Middle frontal gyrus (tissue), 1 donor: Measurements from ENCODE around the gene LRMDA.

ENCODE experiments used
- DNase-seq: peaks from one replicate; pipeline ENCODE4 v3.0.0-alpha.2; 2015; ENCODE audit warnings: low spot score; ENCODE audit errors: extremely low spot score

LRMDA gene

DNA sequence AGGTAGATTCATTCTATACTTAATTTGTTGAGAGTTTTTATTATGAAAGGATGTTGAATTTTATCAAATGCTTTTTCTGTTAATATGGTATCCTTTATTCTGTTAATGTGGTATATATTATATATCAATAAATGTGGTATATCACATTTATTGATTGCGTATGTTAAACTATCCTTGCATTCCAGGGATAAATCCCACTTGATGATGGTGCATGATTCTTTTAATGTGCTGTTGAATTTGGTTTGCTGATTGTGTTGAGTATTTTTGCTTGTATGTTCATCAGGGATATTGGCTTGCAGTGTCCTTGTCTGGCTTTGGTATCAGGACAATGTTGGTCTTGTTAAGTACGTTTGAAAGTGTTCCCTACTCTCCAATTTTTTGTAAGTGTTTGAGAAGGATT lies 11.9 kb downstream of the LRMDA start:
- no peak for DNase-seq

DNA sequence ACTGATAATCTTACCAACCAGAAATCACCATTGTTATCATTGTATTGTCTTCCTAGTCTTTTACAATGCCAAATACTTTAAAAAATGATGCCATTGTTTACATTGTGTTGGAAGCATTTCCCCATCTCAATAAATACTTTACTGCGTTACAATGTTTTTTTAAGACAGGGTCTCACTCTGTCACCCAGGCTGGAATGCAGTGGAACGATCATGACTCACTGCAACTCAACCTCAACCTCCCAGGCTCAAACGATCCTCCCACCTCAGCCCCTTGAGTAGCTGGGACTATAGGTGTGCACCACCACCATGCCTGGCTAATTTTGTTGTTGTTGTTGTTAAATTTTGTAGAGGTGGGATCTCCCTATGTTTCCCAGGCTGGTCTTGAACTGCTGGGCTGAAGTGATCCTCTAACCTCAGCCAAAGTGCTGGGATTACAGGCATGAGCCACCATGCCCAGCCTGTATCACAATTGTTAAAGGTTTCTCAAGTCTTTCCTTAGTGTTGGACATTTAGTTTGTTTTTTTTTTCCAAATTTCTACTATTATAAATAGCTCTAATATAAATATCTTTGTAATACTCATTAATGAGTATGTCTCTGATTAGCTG lies 13.5 kb downstream of the LRMDA start:
- no peak for DNase-seq

DNA sequence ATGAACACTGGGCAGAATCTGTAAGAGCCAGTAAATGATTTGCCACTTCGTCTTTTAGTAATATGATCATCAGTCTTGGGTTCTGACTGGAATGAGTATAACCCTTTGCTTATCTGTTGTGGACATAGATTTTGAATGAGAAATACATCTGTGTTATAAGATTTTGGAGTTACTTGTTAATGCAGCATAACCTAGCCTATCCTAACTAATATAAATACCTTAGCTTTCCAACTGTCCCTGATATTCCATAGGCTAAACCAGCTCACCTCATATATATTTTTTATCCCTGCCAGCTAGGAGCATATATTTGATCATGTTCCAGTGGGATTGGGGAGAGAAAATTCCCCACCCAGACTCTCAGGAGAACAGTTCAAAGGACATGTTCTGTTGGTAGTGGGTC lies 15.1 kb downstream of the LRMDA start:
- no peak for DNase-seq

DNA sequence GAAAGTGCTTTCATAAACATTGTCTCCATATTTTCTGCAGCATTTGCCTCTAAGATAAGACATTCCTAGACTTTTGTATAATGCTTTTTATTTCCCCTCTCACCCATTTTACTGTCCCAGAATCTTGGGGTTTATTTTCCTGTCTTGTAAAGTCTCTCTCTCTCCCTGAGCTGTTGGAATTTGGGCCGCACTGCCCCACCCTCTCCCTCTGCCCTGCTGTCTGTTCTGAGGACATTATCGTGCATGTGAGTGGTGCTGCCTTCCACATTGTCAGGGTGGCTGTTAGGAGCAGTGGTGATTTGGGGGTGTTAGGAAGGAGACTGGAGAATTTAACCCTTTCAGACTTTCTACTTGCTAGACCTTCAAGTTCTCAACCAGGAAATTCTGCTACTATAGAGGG lies 16.7 kb downstream of the LRMDA start:
- DNase-seq: no peak

DNA sequence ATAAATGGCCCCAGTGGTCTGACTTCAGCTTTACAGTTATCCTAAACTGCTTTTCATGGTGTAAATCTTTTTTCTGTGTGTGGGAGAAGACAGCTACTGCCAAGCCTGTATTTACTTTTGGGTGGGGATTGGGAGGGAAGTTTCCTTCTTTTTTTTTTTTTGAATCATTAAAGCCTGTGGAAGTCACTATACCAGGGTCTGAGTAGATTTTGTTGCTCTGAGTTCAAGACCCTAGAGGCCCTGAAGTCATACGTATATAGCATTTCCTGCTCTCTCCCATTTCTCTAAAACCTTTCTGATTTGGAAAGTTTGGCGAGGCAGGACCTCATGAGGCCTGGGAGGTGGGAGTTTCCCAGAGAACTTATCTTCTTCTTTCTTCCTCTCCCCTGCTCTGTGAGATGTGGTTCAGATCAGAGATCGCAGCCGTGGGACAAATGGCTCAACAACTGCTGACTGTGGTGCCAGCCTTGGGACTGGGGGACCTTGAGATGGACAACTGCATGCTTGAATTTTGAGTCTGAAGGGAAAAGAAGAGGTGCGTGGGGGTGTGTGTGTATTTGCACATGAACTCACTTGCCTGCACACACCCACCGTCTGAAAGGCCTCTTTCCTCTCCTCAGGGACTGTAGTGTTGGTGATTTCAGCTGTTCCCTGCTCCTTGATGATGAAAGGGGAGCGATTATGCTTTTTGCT lies 18.1 kb downstream of the LRMDA start:
- DNase-seq: no peak

DNA sequence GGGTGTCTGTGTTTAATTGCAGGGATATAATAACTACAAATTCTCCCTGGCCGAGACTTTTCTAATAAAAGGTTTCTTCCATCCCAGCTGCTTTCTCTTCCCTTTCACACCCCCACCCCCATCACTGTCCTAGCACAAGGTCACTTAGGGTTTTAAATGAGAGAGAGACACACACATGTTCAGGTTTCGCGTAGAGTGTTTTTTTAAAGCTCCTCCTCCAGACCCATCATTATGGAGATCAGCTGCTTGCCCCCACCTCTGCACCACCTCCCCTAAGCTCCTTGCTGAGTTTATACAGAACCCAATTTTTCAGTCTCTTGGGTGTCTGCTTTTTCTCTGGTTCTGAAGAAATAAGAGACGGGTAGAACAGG lies 18.6 kb downstream of the LRMDA start:
- DNase-seq: no peak

DNA sequence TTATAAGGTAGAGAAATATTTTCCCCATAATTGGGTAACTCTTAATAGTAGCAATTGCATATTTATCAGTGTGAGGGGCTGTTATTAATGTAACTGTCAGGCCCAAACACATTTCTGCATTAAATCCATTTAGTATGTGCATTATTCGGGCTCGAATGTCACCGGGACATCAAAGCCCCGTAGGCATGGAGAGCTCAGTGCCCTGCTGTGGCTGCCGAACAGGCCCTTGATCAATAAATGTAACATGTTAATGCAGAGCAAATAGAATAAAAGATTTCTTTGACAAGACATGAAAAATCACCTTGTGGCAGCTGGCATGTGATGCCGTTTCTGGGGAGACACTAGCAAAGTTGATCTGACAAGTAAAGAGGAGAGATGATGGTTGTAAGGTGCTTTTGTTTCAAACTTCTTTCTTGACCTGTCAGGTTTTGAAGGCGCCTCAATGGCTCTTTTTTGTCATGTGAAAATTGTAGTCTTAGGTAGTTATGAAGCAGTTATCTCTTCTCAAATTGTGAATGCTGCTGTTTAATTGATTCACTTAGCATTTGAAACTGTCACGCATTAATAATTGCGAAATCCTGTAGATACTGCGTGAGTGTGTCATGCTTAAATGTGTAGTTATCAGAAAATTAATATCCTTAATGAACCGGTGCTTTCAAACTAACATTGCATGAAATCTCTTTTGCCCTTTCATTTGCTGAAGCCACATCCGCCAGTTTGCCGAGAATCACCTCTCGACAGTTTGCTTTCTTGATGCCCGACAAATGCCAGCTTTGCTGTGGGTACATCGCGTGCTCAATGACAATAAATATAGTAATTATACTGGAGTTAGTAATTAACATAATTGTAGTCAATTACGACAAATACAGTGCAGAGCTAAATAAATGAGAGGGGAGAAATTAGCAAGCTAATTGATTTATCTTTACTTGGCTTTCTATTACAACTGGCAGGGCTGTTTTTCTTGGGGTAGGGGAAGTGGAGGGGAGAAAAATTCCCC lies 19.5 kb downstream of the LRMDA start:
- no peak for DNase-seq

DNA sequence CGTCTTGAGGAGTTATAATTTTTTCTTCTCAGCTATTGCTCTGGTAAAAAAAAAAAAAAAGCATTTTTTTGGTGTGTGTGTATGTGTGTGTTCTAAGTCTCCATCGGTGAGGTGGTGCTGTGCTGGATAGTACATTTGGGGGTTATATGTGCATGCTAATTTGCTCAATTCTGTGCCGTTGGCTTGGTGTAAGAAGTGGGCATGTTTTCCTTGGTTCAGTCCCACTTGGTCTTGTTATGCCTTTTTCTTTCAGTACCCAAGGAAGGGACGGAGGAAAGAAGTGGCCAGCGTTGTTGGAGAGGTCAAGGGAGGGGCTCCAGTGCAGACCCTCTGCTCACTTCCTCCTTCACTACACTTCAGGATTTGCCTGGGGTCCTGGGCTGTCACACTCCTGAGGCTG lies 20.4 kb downstream of the LRMDA start:
- DNase-seq: no peak

DNA sequence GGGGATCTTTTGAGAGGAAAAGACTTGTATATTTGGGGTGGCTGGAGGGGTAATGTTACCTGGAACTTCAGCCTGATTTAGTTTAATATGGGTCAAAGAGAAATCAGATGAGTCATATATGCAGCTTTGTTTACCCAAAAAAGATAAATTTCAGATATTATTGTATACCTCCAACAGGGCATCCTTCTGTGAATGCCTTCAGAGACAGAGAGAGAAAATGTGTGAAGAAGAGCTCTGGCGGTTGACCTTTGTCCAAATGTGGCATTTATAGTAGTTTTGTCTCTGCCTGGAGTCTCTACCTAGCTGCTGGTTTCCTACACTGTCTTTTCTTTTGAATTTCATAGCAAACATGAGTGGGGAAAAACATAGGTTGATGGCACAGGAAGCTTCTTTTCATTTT lies 21.6 kb downstream of the LRMDA start:
- no peak for DNase-seq

DNA sequence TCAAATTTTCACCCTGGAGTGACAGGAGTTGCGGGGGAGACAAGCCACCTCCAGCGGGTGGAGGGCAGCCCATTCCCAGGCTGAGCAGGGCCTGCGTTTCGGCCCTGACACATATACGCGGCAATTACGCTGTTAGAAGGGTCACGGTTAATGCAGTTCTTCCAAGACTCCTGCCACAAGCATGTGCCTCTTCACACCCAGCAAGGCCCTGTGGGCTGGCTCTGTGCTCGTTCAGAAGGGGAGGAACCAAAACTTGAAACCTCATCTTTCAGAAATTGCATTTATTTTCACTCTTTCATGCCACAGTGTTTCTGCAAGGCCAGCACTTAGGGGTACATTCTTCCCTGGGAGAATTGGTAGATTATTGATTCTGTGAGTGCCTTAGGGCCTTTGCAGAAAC lies 24.7 kb downstream of the LRMDA start:
- DNase-seq: no peak

DNA sequence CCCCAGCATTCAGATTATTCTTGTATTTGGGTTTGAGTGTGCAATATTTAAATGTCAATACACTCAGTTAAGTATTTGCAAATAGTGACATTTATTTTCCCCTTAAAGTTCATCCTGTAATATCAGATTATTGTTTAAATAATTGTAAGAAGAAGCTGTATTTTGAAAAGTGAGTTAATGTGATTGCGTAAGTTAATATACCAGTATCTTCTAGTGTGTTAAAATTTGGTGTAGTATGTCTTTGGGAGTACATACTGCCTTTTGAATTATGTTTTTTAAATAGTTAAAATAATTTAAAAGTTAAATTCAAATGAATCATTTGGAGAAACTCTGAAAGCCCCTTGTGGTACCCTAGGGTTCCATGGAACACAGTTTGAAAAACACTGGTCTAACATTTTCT lies 28.6 kb downstream of the LRMDA start:
- DNase-seq: no peak

DNA sequence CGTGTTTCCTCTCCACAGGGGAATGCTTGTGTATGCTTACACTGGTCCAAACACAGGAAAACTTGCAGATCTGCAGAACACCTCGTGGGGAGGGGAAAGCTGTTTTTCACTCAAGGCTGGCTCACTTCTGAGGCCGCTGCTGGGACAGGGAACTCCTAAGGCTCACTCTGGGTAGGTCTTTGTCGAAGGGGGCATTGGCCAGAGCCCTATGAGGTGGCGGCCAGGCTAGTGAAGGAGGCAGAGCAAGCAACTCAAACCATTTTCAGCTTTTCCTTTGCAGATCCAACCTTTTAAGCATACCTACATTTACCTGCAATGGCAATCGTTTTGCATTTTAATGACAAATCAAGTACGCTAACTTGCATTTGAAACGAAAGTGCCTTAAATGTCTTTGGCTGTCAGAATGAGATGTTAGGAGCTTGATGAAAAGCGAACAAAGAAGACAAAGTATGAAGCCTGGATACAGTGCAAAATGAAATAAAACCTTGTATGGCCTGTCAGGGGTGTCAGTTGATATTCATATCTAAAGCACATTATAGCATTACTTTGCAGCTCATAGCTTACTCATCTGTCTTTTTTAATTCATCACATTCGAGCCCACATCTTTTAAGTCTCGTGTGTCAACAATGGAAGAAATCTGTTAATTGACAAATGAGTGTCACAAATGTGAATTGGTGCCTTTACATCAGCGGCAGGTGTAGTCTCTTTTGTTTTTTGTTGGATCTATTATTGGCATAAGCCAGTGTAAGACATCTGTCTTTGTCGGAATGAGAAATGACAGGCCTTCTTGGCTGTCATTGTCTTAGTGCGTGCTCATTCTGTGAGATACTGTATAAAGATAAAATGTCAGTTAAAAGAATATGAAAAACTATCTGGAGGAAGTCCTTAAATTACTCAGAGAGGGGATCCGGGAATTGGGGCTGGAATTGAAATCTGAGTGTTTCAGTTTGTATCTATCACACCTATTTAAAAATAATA lies 30.5 kb downstream of the LRMDA start:
- no peak for DNase-seq

DNA sequence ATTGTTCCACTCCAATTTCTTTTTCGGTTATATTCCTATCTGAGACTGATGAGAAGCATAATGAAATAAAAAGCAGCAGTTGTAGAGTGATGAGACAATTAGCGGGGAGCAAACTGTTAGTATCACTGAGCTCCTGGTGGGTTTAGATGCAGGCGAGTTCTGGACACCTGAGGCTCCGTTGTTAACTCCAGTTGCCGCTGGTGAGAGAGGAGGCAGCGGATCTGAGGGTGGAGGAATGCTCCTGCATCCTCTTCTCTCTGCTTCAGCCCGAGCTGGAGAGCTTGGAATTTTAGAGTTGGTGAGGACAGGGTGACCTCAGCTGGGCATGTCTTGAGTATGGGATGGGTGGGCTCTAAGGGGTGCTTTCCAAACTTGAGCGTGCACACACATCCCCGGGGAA lies 31.4 kb downstream of the LRMDA start:
- no peak for DNase-seq

DNA sequence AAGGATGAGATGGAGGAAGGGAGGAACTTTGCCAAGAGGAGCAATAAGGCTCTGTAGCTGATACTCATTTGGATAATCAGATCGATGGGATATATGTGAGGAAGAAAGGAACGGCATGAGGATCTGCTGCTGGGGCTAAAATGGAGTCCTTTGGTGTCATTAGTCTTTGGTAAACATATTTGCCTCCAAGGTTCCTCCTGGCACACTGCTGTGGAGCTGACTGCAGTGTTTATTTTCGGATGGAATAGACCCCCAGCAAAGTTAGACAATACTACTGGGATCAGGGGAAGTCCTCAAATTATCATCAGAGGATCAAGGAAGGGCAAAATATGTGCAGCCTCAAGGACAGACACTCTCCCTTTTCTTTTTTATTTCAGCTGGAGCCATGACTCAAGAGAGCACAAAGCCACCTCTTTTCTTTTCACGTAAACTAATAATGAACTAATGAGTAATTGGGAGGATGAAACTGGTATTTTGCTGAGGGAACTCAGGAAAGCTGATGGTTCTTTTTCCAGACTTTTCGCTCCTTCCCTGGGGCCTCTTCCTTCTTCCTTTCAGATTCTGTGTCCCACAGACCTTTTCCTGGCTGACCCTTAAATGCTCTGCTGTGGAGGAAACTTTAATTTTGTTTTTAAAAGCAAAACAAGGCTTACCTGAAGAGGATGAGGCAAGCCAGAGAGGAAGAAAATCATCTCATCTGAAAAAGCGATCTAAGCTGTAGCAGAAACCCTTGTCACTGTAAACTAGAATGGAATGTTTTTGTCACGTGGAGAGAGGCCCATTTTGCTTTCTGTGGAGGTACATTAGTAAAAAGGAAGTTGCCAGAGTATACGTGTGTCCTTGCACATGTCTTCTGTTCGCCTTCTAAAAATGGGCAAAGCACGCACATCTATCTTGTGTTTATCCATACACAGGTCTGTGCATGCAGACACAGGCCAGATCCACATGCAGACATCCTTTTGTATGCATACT lies 33.3 kb downstream of the LRMDA start:
- no peak for DNase-seq

DNA sequence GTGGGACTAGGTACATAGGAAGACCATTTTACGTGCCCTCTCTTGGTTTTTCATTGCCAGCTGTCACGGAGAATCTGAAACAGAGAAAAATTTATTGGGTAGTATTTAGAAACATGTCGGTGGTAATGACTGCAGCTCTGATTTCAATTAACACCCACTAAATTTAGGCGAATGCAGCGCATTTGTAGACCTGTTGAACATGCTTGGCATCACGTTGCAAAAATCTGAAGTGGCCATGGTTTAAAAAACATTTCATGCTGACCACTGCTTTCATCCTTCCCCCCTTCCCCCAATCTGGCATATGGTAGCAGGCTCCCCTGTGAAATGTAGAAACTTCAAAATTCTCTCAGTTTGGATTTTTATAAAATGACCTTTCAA lies 34.0 kb downstream of the LRMDA start:
- DNase-seq: no peak

DNA sequence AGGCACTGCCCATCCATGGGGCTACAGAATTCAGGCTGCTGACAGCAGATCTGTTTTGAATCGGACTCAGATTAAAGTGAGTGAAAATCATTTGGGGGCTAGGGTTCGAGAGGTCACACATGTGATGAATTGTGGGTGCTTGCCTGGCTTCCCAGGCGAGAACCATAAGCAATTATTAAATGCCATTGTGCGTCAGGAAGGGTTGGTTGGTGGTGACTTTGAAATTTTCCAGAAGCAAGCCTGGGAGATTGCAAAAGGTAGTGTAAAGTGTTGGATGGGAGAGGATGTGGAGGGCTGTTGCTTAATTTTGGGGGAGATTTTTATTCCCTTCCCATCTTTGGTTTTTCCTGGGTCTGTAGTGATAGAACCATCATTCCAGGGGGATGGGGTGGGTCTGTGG lies 34.6 kb downstream of the LRMDA start:
- DNase-seq: no peak

DNA sequence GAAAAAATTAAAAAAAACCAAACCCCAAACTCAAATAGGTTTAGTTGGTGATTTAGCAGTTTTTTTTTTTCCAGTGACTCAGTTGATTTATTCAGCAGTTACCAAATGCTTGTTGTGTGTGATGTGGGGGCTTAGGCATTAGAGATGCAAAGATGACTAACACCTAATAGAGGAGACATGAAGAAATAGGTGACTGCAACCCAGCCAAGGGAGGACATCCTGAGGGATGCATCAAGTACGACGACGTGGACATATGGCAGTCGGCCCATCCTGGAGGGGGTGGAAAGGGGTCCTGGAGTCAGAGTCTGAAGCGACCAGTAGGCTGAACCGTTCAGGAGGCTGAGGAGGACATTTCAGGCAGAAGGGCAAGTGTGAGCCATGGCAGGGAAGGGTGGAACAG lies 35.5 kb downstream of the LRMDA start:
- DNase-seq: no peak

DNA sequence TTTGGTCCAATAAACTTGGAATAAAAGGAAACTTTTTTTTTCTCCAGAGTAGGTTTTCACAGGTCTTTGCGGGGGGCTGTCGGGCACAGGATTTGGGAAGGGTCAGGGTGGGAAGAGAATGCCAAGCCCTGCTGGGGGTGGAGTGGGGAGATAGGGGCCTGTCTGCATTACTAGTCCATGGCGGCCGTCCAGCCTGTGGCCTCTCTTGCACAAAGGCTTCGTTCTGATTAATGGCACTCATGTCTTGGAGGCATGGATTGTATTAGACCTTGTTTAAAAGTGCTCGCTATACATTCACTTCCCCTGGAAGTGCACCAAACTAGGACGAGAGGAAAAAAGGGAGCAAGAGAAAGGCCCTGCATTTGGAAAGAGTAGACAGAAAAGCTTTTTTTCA lies 37.2 kb downstream of the LRMDA start:
- DNase-seq: no peak

DNA sequence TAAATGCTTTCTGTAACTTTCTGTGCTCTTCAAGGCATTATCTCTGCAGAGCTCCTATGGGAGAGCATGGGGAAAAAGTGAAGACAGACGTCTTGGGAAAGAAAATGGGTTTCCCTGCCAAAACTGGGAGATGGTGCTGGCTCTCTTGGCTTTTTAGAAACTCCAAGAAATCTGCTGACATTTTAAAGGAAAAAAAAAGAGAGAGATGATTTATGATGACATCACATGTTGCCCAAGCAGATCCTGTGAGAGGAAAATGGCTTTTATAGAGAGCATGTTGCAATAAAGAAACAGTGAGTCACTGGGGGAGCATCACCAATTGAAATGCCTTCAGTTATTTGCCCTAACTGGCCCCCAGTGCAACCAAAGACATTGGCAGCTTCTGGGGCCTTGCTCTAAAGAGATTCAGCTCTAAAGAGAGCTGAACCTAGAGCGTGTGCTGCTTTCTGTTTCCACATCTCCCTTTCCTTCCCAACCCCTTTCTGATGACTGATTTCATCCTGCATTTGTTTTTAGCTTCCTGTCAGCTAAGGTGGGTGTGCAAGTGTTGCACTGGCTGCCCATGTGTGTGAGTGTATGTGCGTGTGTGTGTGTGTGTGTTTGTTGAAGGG lies 37.7 kb downstream of the LRMDA start:
- DNase-seq: no peak

DNA sequence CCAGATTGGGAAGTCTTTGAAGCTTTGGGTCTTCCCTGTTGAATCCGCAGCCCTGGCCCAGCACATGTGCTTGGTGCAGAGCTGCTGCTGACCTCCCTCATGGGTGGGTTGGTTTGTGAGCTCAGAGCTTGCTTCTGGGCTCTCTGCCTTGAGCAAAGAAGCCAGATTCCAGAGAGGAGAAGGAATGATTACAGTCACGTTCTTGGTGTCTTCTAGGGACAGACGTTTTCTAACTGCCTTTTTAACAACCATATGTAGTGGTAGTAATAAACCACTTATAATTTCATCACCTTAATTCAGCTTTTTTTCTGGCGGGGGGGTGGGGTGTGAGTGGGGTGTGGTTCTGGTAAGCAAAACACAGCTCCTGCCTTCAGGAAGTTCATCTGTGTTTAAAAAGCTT lies 39.5 kb downstream of the LRMDA start:
- DNase-seq: no peak
